CD4-positive, alpha-beta T cell treated with Interferon gamma for 1 hour (primary cell): ENCODE results near the gene SPEN.
A peak's percentile ranks its signal among the peaks of the same experiment; 100 is the strongest.

Experiments used
- DNase-seq: peaks from one replicate; pipeline ENCODE4 v3.0.0-alpha.2; 2020

Gene SPEN

GRCh38 chr1:15950302-15950701, 102.8 kb downstream of the SPEN start:
- no peak for DNase-seq

GRCh38 chr1:15950763-15951295, 103.3 kb downstream of the SPEN start:
- DNase-seq, result no peak

- no peak for DNase-seq
Measured at GRCh38 chr1:15951341-15952153, 104.0 kb downstream of the SPEN start.

- DNase-seq, result peak; percentile 57
Measured at GRCh38 chr1:15952317-15953258, 105.1 kb downstream of the SPEN start.

GRCh38 chr1:15953294-15953771, 105.8 kb downstream of the SPEN start:
- DNase-seq, result no peak

- DNase-seq, result no peak
Measured at GRCh38 chr1:15953791-15954241, 106.3 kb downstream of the SPEN start.

GRCh38 chr1:15954316-15954715, 106.8 kb downstream of the SPEN start:
- no peak for DNase-seq

- no peak for DNase-seq
Measured at GRCh38 chr1:15955552-15955951, 108.0 kb downstream of the SPEN start.

GRCh38 chr1:15956150-15956549, 108.6 kb downstream of the SPEN start:
- DNase-seq, result no peak

- no peak for DNase-seq
Measured at GRCh38 chr1:15957221-15958095, 110.0 kb downstream of the SPEN start.

GRCh38 chr1:15958111-15958510, 110.6 kb downstream of the SPEN start:
- DNase-seq, result no peak

- no peak for DNase-seq
Measured at GRCh38 chr1:15958793-15959192, 111.3 kb downstream of the SPEN start.

- DNase-seq, result no peak
Measured at GRCh38 chr1:15959424-15959823, 111.9 kb downstream of the SPEN start.

GRCh38 chr1:15959827-15960446, 112.4 kb downstream of the SPEN start:
- no peak for DNase-seq

- DNase-seq, result no peak
Measured at GRCh38 chr1:15960808-15961207, 113.3 kb downstream of the SPEN start.

GRCh38 chr1:15961492-15961891, 114.0 kb downstream of the SPEN start:
- no peak for DNase-seq

- DNase-seq, result no peak
Measured at GRCh38 chr1:15962176-15962575, 114.7 kb downstream of the SPEN start.

- no peak for DNase-seq
Measured at GRCh38 chr1:15962671-15963362, 115.3 kb downstream of the SPEN start.

GRCh38 chr1:15963363-15963967, 116.0 kb downstream of the SPEN start:
- DNase-seq, result no peak

- DNase-seq, result no peak
Measured at GRCh38 chr1:15963968-15964648, 116.6 kb downstream of the SPEN start.
